Neuronal stem cell (in vitro differentiated cells): ENCODE results near the gene PTPRQ.

Experiments
- DNase-seq: peaks from one replicate; pipeline ENCODE4 v3.0.0-alpha.2; 2013; ENCODE audit warnings: low spot score
- H2AFZ ChIP-seq: one replicate; pipeline ENCODE4 v1.6.1; 2013; ENCODE audit warnings: mild to moderate bottlenecking, low read length, inconsistent platforms
- H2AK5ac ChIP-seq: 2 replicates; pipeline ENCODE4 v1.6.1; 2013; ENCODE audit warnings: low read depth, mild to moderate bottlenecking, inconsistent platforms, low read length, moderate library complexity, mixed read lengths
- H2BK120ac ChIP-seq: 2 replicates; pipeline ENCODE4 v1.6.1; 2013; ENCODE audit warnings: low read depth, mild to moderate bottlenecking, inconsistent platforms, low read length, moderate library complexity, mixed read lengths
- H2BK12ac ChIP-seq: one replicate; pipeline ENCODE4 v1.6.1; 2013; ENCODE audit warnings: low read length, inconsistent platforms
- H2BK15ac ChIP-seq: 2 replicates; pipeline ENCODE4 v1.6.1; 2013; ENCODE audit warnings: mild to moderate bottlenecking, low read length, inconsistent platforms, mixed read lengths
- H2BK5ac ChIP-seq: one replicate; pipeline ENCODE4 v1.6.1; 2013; ENCODE audit warnings: inconsistent platforms, mild to moderate bottlenecking, low read length, moderate library complexity
- H3K14ac ChIP-seq: one replicate; pipeline ENCODE4 v1.6.1; 2013; ENCODE audit warnings: low read length, inconsistent platforms
- H3K18ac ChIP-seq: 2 replicates; pipeline ENCODE4 v1.6.1; 2013; ENCODE audit warnings: low read length, inconsistent platforms
- H3K23ac ChIP-seq: 2 replicates; pipeline ENCODE4 v1.6.1; 2013; ENCODE audit warnings: low read depth, mild to moderate bottlenecking, mixed read lengths, low read length, inconsistent platforms; ENCODE audit not compliant: poor library complexity
- H3K27ac ChIP-seq: replicated peaks from 3 replicates; pipeline ENCODE4 v1.5.1; 2013; ENCODE audit warnings: low read length, inconsistent platforms
- H3K27me3 ChIP-seq, 3 experiments: 2 replicates each; pipeline ENCODE4 v1.6.1; 2013; ENCODE audit warnings: low read length in 3 of 3, mild to moderate bottlenecking in 2 of 3, inconsistent platforms in 1 of 3, low read depth in 1 of 3, mixed read lengths in 1 of 3, moderate library complexity in 1 of 3; ENCODE audit not compliant: control insufficient read depth in 3 of 3, insufficient read depth in 3 of 3
- H3K36me3 ChIP-seq, 2 donors: replicated peaks in 1 of 2; 2 replicates each; pipeline ENCODE4 v1.6.1; 2013; ENCODE audit warnings: low read length in 2 of 2; ENCODE audit not compliant: control insufficient read depth in 2 of 2, insufficient read depth in 2 of 2
- H3K4ac ChIP-seq: 2 replicates; pipeline ENCODE4 v1.6.1; 2013; ENCODE audit warnings: inconsistent platforms, mild to moderate bottlenecking, low read length, moderate library complexity
- H3K4me1 ChIP-seq, 2 donors: 1 replicate in 1 of 2; 2 replicates in 1 of 2; pipeline ENCODE4 v1.6.1; 2013; ENCODE audit warnings: low read length in 2 of 2, low read depth in 1 of 2; ENCODE audit not compliant: control insufficient read depth in 2 of 2, insufficient read depth in 1 of 2
- H3K4me2 ChIP-seq: one replicate; pipeline ENCODE4 v1.6.1; 2013; ENCODE audit warnings: mild to moderate bottlenecking, low read length, inconsistent platforms; ENCODE audit not compliant: insufficient read depth, poor library complexity, severe bottlenecking
- H3K4me3 ChIP-seq, 2 donors: 2 replicates each; pipeline ENCODE4 v1.5.1; 2013; ENCODE audit warnings: low read length in 2 of 2, mild to moderate bottlenecking in 2 of 2, inconsistent platforms in 1 of 2, moderate library complexity in 1 of 2
- H3K79me1 ChIP-seq: one replicate; pipeline ENCODE4 v1.6.1; 2013; ENCODE audit warnings: low read depth, mild to moderate bottlenecking, inconsistent platforms, low read length, moderate library complexity
- H3K9ac ChIP-seq: one replicate; pipeline ENCODE4 v1.6.1; 2013; ENCODE audit warnings: mild to moderate bottlenecking, low read depth, low read length, inconsistent platforms; ENCODE audit not compliant: poor library complexity
- H3K9me3 ChIP-seq, 2 donors: replicated peaks in 1 of 2; 2 replicates each; pipeline versions ENCODE3 to v1.6.1; 2013; ENCODE audit warnings: low read length in 2 of 2, mild to moderate bottlenecking in 2 of 2, inconsistent platforms in 1 of 2, low read depth in 1 of 2, mixed read lengths in 1 of 2, moderate library complexity in 1 of 2; ENCODE audit not compliant: control insufficient read depth in 2 of 2, insufficient read depth in 1 of 2
- H4K8ac ChIP-seq: one replicate; pipeline ENCODE4 v1.6.1; 2013; ENCODE audit warnings: low read depth, mild to moderate bottlenecking, inconsistent platforms, low read length, moderate library complexity
- H4K91ac ChIP-seq: one replicate; pipeline ENCODE4 v1.6.1; 2013; ENCODE audit warnings: low read length, low read depth, mild to moderate bottlenecking, inconsistent platforms; ENCODE audit not compliant: poor library complexity
- WGBS, 2 donors: extraction: QIAGEN DNeasy Blood & Tissue Kit; methylation state at CpG; one replicate each; pipeline ENCODE4 v1.1.7; 2013; ENCODE audit warnings: missing lambda C conversion rate in 2 of 2, mixed read lengths in 1 of 2; ENCODE audit not compliant: insufficient read length in 2 of 2, insufficient replicate concordance in 1 of 2; ENCODE audit errors: extremely low coverage in 2 of 2; 5-methylcytosine and 5-hydroxymethylcytosine counted together

Gene PTPRQ

DNA sequence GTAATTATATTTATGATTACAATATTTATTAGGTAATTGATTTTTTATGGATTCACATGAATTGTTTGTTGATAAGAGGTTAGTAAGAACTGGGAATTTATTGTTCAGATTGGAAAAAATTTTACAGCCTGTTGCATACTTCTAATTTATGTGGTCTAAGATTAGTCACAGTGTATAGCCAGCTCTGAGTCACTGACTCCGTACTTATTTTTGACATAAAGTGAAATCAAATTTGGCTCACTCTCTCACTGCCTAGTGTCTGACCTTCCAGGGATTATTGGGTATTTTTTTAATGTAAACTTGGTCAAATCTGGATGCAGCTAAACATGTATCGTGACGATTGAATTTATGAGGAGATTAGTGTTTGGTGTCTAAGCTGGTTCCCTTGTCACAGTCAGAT is 109.3 kb downstream of the PTPRQ start:
- Histone ChIP-seq H3K23ac (no peak overlapping the region), H3K18ac (no peak overlapping the region), H2BK12ac (no peak overlapping the region), H2AK5ac (no peak overlapping the region), H2BK15ac (no peak overlapping the region), H3K27ac (no peak overlapping the region), H3K79me1 (no peaks in the 10 kb centered on the region), H3K9me3 (no peaks in the 10 kb centered on the region), H4K91ac (no peak overlapping the region), H3K4me3 (no peak overlapping the region), H2BK120ac (no peak overlapping the region), H3K9ac (no peak overlapping the region), H4K8ac (no peak overlapping the region), H2BK5ac (no peak overlapping the region), H3K4me1 (no peaks in the 10 kb centered on the region), H3K4ac (no peak overlapping the region), H3K27me3 (no peaks in the 10 kb centered on the region), H3K14ac (no peak overlapping the region), H3K36me3 (no peaks in the 10 kb centered on the region), H2AFZ (no peak overlapping the region), H3K4me2 (no peak overlapping the region)
- WGBS, 2 donors, result no CpG with 5 or more reads among the region's 3 CpGs
- DNase-seq, result no peak

DNA sequence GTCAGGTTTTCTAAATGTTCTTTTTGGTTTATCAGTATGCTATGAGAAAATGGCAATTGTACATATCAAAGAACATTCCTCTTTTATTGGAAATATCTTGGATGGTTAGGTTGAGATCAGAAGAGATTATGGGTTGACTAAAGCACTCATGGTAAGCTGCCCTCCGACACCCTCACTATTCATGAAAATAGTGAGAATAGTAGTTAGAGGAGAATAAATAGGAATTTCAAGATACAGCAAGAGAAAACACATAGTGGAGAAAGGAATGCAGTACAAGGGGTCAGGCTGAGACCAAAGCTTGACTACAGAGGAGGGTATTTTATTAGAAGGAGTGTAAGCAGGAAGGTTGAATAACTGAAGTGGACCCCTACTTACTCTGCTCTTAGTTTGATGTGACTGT is 112.5 kb downstream of the PTPRQ start:
- no CpG with 5 or more reads among the region's 1 CpG for WGBS, 2 donors
- Histone ChIP-seq H3K79me1 (no peaks in the 10 kb centered on the region), H3K9ac (no peak overlapping the region), H2AK5ac (no peak overlapping the region), H2BK120ac (no peak overlapping the region), H3K14ac (no peak overlapping the region), H3K4me3 (no peak overlapping the region), H3K27me3 (no peaks in the 10 kb centered on the region), H3K4me2 (no peak overlapping the region), H2BK12ac (no peak overlapping the region), H3K27ac (no peak overlapping the region), H3K23ac (no peak overlapping the region), H3K18ac (no peak overlapping the region), H4K8ac (no peak overlapping the region), H3K36me3 (no peaks in the 10 kb centered on the region), H3K4me1 (no peaks in the 10 kb centered on the region), H2BK15ac (no peak overlapping the region), H3K9me3 (no peaks in the 10 kb centered on the region), H4K91ac (no peak overlapping the region), H3K4ac (no peak overlapping the region), H2AFZ (no peak overlapping the region), H2BK5ac (no peak overlapping the region)
- DNase-seq, result no peak

DNA sequence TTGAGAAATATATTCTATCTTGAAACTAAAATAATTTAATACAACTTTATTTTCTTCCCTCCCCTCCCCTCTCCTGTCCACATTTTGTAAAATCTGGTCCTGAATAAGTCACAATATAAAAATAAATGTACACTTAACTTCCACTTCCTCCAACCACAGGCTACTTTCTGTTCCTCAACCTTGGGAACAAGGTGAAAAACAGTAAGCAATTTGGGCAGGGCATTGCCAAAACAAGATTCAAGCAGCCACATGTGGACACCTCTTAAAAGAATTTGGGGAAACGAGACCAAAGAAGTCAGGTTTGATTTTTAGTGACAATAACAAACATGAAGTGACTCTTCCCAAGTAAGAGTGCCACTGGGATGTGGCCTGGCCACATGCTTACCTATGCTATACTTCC is 115.7 kb downstream of the PTPRQ start:
- Histone ChIP-seq H3K9me3 (no peaks in the 10 kb centered on the region), H4K8ac (no peak overlapping the region), H3K4me3 (no peak overlapping the region), H3K79me1 (no peaks in the 10 kb centered on the region), H3K9ac (no peak overlapping the region), H2BK120ac (no peak overlapping the region), H3K4me2 (no peak overlapping the region), H2BK15ac (no peak overlapping the region), H2AFZ (no peak overlapping the region), H3K23ac (no peak overlapping the region), H3K18ac (no peak overlapping the region), H3K27ac (no peak overlapping the region), H3K4me1 (no peaks in the 10 kb centered on the region), H2BK5ac (no peak overlapping the region), H3K27me3 (no peaks in the 10 kb centered on the region), H2BK12ac (no peak overlapping the region), H3K4ac (no peak overlapping the region), H3K14ac (no peak overlapping the region), H3K36me3 (no peaks in the 10 kb centered on the region), H2AK5ac (no peak overlapping the region), H4K91ac (no peak overlapping the region)
- no CpG with 5 or more reads among the region's 1 CpG for WGBS, 2 donors
- DNase-seq, result no peak

DNA sequence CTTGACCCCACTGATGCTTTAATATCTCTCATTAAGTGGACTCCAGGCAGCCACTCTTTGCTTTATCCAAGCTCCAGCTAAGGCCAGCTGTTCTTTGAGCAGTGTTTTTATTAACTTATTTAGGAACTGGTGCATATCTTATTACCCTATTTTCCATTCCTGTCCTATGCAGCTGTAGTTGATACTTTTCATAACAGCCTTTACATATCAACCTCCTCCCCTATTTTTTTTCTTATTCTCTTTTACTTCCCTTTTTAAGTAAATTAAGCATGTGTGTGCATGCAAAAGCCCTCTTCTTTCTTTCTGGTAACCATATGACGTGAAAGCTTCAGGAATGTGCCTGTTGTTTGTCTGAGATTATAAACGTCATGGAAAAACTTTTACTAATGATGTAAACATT is 121.2 kb downstream of the PTPRQ start:
- Histone ChIP-seq H3K27ac (no peak overlapping the region), H2BK5ac (no peak overlapping the region), H3K9me3 (no peaks in the 10 kb centered on the region), H2AFZ (peak overlapping the region; percentile 53), H3K9ac (no peak overlapping the region), H3K4me1 (no peaks in the 10 kb centered on the region), H3K79me1 (no peaks in the 10 kb centered on the region), H2BK15ac (no peak overlapping the region), H3K36me3 (no peaks in the 10 kb centered on the region), H2BK120ac (no peak overlapping the region), H2BK12ac (no peak overlapping the region), H3K18ac (no peak overlapping the region), H3K27me3 (no peaks in the 10 kb centered on the region), H3K4me3 (no peak overlapping the region), H3K4ac (no peak overlapping the region), H3K4me2 (no peak overlapping the region), H3K14ac (no peak overlapping the region), H3K23ac (no peak overlapping the region), H2AK5ac (no peak overlapping the region), H4K91ac (no peak overlapping the region), H4K8ac (no peak overlapping the region)
- no CpG with 5 or more reads among the region's 2 CpGs for WGBS, 2 donors
- no peak for DNase-seq
